OCI-LY3 (cell line): ENCODE data around the gene LYPD6B.

Experiments
- H2AFZ ChIP-seq: fragments of 200-600, 300-600 bp; shearing (Covaris generic); 2 replicates; pipeline ENCODE4 v1.6.0; 2014; ENCODE audit warnings: antibody characterized with exemption, low read depth, low read length
- H3K27ac ChIP-seq: fragments of 200-600, 300-600 bp; sonication (generic); 2 replicates; pipeline ENCODE4 v1.5.1; 2014; ENCODE audit warnings: mild to moderate bottlenecking, low read length, moderate library complexity, mixed read lengths
- H3K27me3 ChIP-seq: fragments of 200-600, 300-600 bp; sonication (generic); 2 replicates; pipeline ENCODE4 v1.6.1; 2014; ENCODE audit warnings: low read depth, low read length, mixed read lengths
- H3K36me3 ChIP-seq: fragments of 200-600, 300-600 bp; sonication (generic); replicated peaks from 2 replicates; pipeline ENCODE3; 2014; ENCODE audit warnings: low read depth, low read length, mixed read lengths
- H3K4me1 ChIP-seq: fragments of 300-600, 200-600 bp; sonication (generic); 2 replicates; pipeline ENCODE4 v1.6.1; 2014; ENCODE audit warnings: low read length, mixed read lengths
- H3K4me2 ChIP-seq: fragments of 200-600, 300-600 bp; sonication (generic); 2 replicates; pipeline ENCODE4 v1.6.1; 2014; ENCODE audit warnings: low read length, mixed read lengths
- H3K4me3 ChIP-seq: fragments of 300-600, 200-600 bp; sonication (generic); 2 replicates; pipeline ENCODE4 v1.5.1; 2014; ENCODE audit warnings: antibody characterized with exemption, mild to moderate bottlenecking, low read length, moderate library complexity
- H3K79me2 ChIP-seq: fragments of 300-600, 200-600 bp; shearing (Covaris generic); 2 replicates; pipeline ENCODE4 v1.6.1; 2014; ENCODE audit warnings: mild to moderate bottlenecking, low read length, mixed read lengths
- H3K9ac ChIP-seq: fragments of 300-600, 200-600 bp; shearing (Covaris generic); 2 replicates; pipeline ENCODE4 v1.6.0; 2014; ENCODE audit warnings: mild to moderate bottlenecking, low read length, moderate library complexity
- H3K9me3 ChIP-seq: fragments of 200-600, 300-600 bp; shearing (Covaris generic); 2 replicates; pipeline ENCODE4 v1.6.1; 2014; ENCODE audit warnings: low read length, mixed read lengths; ENCODE audit not compliant: insufficient read depth
- H4K20me1 ChIP-seq: fragments of 200-600, 300-600 bp; sonication (generic); 2 replicates; pipeline ENCODE4 v1.6.1; 2016; ENCODE audit warnings: low read length, mixed read lengths; ENCODE audit not compliant: insufficient read depth
- CTCF ChIP-seq: fragments of 200-600, 300-600 bp; sonication (generic); IDR thresholded peaks from 2 replicates; pipeline ENCODE4 v1.5.1; 2014; ENCODE audit warnings: antibody characterized with exemption, low read length, low read depth
- EZH2phosphoT487 ChIP-seq: fragments of 200-600 bp; shearing (Covaris generic); IDR thresholded peaks from 2 replicates; pipeline ENCODE4 v1.6.1; 2018; ENCODE audit warnings: antibody characterized with exemption, mixed run types, low read depth

Gene LYPD6B

GRCh38 chr2:149101818-149102217, 63.3 kb downstream of the LYPD6B start:
- Histone ChIP-seq H3K4me2 (no peak overlapping the region), H3K9ac (no peak overlapping the region), H3K27me3 (peaks cover 5% of the 10 kb centered on the region; the same call in 1 of the 2 replicates), H3K4me1 (no peaks in the 10 kb centered on the region), H2AFZ (no peak overlapping the region), H3K36me3 (no peaks in the 10 kb centered on the region), H3K4me3 (no peak overlapping the region), H4K20me1 (no peaks in the 10 kb centered on the region), H3K79me2 (no peaks in the 10 kb centered on the region), H3K27ac (no peak overlapping the region), H3K9me3 (no peaks in the 10 kb centered on the region)
- no peak for TF ChIP-seq CTCF
- TF ChIP-seq EZH2phosphoT487 = no peak

GRCh38 chr2:149103081-149103620, 64.7 kb downstream of the LYPD6B start:
- Histone ChIP-seq H2AFZ (no peak overlapping the region), H3K9me3 (no peaks in the 10 kb centered on the region), H3K79me2 (no peaks in the 10 kb centered on the region), H3K36me3 (no peaks in the 10 kb centered on the region), H4K20me1 (no peaks in the 10 kb centered on the region), H3K9ac (no peak overlapping the region), H3K27ac (no peak overlapping the region), H3K27me3 (peaks cover 3% of the 10 kb centered on the region; the same call in 1 of the 2 replicates), H3K4me2 (no peak overlapping the region), H3K4me1 (no peaks in the 10 kb centered on the region), H3K4me3 (no peak overlapping the region)
- TF ChIP-seq EZH2phosphoT487 = no peak
- TF ChIP-seq CTCF = no peak

- no peaks in the 10 kb centered on the region for H3K79me2 ChIP-seq
Observed at GRCh38 chr2:149104221-149104620, 65.7 kb downstream of the LYPD6B start.

GRCh38 chr2:149112068-149112467, 73.6 kb downstream of the LYPD6B start:
- Histone ChIP-seq H3K27ac (no peak overlapping the region), H3K4me3 (no peak overlapping the region), H2AFZ (no peak overlapping the region), H3K27me3 (peaks cover 19% of the 10 kb centered on the region), H3K36me3 (no peaks in the 10 kb centered on the region), H3K4me2 (no peak overlapping the region), H3K4me1 (no peaks in the 10 kb centered on the region), H3K9ac (no peak overlapping the region), H3K79me2 (no peaks in the 10 kb centered on the region), H4K20me1 (no peaks in the 10 kb centered on the region), H3K9me3 (no peaks in the 10 kb centered on the region)
- TF ChIP-seq EZH2phosphoT487 (no peak), CTCF (no peak)

More at GRCh38 chr2:149104221-149104620, 65.7 kb downstream of the LYPD6B start:
- Histone ChIP-seq H4K20me1 (no peaks in the 10 kb centered on the region), H2AFZ (no peak overlapping the region), H3K4me3 (no peak overlapping the region), H3K4me1 (no peaks in the 10 kb centered on the region), H3K36me3 (no peaks in the 10 kb centered on the region), H3K27ac (no peak overlapping the region), H3K9me3 (no peaks in the 10 kb centered on the region), H3K4me2 (no peak overlapping the region), H3K27me3 (peaks cover 2% of the 10 kb centered on the region; the same call in 1 of the 2 replicates), H3K9ac (no peak overlapping the region)
- TF ChIP-seq CTCF = no peak
- TF ChIP-seq EZH2phosphoT487 = no peak
